ENCODE results near the gene HOXA10. TPM values are rescaled to one million over a fixed set of nuclear protein-coding genes. Genes with fewer than 3 reads are reported as not detected.

Gene HOXA10
- polyA plus RNA-seq, 3 donors from 2014 or later, result 4.2 to 17.3 (median 6.2) TPM

DNA sequence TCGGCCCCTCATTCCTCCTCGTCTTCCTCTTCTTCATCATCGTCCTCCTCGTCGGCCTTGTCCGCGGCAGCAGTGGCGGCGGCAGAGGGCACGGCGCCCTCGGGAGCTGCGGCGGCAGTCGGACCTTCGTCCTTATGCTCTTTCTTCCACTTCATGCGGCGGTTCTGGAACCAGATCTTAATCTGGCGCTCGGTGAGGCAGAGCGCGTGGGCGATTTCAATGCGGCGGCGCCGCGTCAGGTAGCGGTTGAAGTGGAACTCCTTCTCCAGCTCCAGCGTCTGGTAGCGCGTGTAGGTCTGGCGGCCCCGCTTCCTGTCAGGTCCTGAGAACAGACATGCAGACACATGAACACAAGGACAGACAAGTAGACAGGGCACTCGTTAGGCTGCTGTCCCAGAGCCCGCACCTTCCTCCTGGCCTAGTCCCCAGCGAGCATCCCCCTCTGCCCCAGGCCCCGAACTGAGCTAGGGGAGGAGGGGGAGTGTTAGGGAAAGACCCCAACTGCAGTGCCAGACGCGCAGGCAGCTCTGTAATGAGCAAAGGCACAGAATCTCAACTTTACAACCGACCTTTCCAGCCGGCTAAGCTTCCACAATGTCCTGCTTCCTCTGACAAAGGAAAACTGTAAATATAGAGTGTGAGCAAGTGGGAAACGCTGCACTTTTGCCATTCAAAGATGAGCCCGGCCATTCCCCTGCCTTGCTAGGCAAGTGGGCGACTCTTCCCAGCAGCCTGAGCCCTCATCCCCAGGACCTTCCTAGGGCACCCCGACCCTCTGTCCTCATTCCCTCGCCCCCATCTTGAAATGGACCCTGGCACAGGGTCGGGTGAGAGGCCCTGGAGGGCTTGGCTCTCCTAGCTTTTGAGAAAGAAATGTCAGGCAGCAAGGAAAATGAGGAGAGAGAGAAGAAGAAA is 19.0 kb downstream of the HOXA10 start:
- peak in 2 of 3 donors; percentile 23 to 51 for DNase-seq
- H3K4me3 Mint-ChIP-seq, result peak overlapping the region; percentile 55 to 85 (median 76)
- peaks cover 58 to 84% (median 81%) of the 10 kb centered on the region in 3 donors for H3K27me3 Mint-ChIP-seq (ENCODE audit: low read depth in 3 of 3)
- peaks cover 49 to 72% of the 10 kb centered on the region in 2 donors for H3K4me1 Mint-ChIP-seq
- H3K36me3 Mint-ChIP-seq, result no peaks in the 10 kb centered on the region
- H3K9me3 Mint-ChIP-seq, result peaks cover 0 to 3% (median 0%) of the 10 kb centered on the region in 6 donors
- peak overlapping the region; percentile 38 to 77 (median 65) for H3K27ac Mint-ChIP-seq

DNA sequence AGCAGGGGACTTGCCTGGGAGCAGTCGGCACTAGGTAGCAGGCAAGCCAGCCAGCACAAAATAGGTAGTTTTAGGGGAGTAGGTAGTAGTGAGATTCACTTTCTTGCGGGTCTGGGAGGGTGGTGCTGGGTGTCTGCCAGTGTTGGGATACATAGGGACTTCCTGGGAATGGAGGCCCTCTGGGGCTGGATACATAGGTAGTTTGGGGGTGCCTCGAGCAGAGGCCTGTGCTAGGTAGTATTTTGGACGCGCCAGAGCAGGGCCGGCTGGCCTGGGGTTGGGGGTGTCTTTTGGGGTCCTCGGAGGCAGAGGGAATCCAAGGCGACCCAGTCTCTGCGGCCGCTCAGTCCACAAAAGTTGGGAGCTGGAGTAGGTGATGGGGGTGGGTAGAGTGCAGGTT is 19.8 kb downstream of the HOXA10 start:
- Mint-ChIP-seq H3K27ac (peak overlapping the region in 1 of 6 donors; percentile 65), H3K4me3 (peak overlapping the region in 4 of 5 donors; percentile 55 to 76 (median 74)), H3K4me1 (peaks cover 46 to 72% of the 10 kb centered on the region in 2 donors)

GRCh38 chr7:27153526-27153925 is 20.6 kb downstream of the HOXA10 start:
- Mint-ChIP-seq H3K9me3 (peaks cover 0 to 3% (median 0%) of the 10 kb centered on the region in 6 donors), H3K4me3 (peak overlapping the region in 3 of 5 donors; percentile 14 to 35 (median 33)), H3K27me3 (ENCODE audit: low read depth in 3 of 3) (peaks cover 55 to 76% (median 74%) of the 10 kb centered on the region in 3 donors), H3K36me3 (no peaks in the 10 kb centered on the region), H3K27ac (no peak overlapping the region), H3K4me1 (peaks cover 46 to 67% of the 10 kb centered on the region in 2 donors)
- DNase-seq, result no peak

More for the DNA sequence above, 19.8 kb downstream of the HOXA10 start:
- Mint-ChIP-seq H3K36me3 (no peaks in the 10 kb centered on the region), H3K9me3 (peaks cover 0 to 3% (median 0%) of the 10 kb centered on the region in 6 donors), H3K27me3 (ENCODE audit: low read depth in 3 of 3) (peaks cover 58 to 81% (median 76%) of the 10 kb centered on the region in 3 donors)
- no peak for DNase-seq

- Mint-ChIP-seq H3K27me3 (ENCODE audit: low read depth in 3 of 3) (peaks cover 52 to 76% (median 75%) of the 10 kb centered on the region in 3 donors), H3K4me1 (peaks cover 49 to 70% of the 10 kb centered on the region in 2 donors), H3K36me3 (no peaks in the 10 kb centered on the region)
These were observed 21.2 kb downstream of the HOXA10 start for GRCh38 chr7:27152816-27153442.

GRCh38 chr7:27151931-27152815 is 21.9 kb downstream of the HOXA10 start, which contains the start of gene HOXA3:
HOXA3 (minus strand) TSS chr7:27152583; CDS start chr7:27110640, 41,943 bp downstream.
- no peaks in the 10 kb centered on the region for H3K36me3 Mint-ChIP-seq
- H3K4me1 Mint-ChIP-seq, result peaks cover 53 to 77% of the 10 kb centered on the region in 2 donors
- peaks cover 49 to 74% (median 70%) of the 10 kb centered on the region in 3 donors for H3K27me3 Mint-ChIP-seq (ENCODE audit: low read depth in 3 of 3)
- peaks cover 0 to 2% (median 0%) of the 10 kb centered on the region in 6 donors for H3K9me3 Mint-ChIP-seq
- peak within 1 kb of the TSS in 5 of 6 donors; percentile 12 to 77 (median 66) for H3K27ac Mint-ChIP-seq
- DNase-seq, result no peak
- peak within 1 kb of the TSS; percentile 85 to 89 (median 86) for H3K4me3 Mint-ChIP-seq

More at GRCh38 chr7:27152816-27153442, 21.2 kb downstream of the HOXA10 start:
- peak overlapping the region in 4 of 5 donors; percentile 43 to 89 (median 86) for H3K4me3 Mint-ChIP-seq
- peaks cover 0 to 2% (median 0%) of the 10 kb centered on the region in 6 donors for H3K9me3 Mint-ChIP-seq
- H3K27ac Mint-ChIP-seq, result no peak overlapping the region
- no peak for DNase-seq

DNA sequence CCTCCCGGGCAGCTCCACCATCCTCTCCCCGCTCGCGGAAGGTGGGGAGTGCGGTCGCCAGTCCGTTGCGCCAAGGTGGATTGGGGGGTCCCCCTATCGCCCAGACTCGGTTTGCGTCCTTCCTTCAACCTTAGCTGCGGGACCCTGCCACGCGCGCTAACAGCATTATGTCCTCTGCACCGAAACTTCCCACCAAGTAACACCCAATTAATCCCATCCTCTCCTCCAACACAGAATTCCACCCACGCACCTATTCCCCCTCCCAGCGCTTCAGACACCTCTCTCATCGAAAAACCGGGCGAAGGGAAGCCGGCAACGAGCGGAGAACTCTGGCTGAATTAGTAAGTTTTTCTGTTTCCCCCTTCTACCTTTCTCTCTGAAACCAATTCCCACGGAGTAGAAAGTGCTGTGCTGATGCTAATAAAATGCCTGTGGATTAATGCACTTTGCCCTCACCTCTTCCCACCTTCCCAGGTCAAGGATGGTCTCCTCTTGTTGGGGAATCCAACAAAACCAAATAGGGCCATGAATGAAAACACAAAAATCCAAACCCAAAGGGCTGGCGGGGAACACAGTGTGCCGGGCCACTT is 22.7 kb downstream of the HOXA10 start:
- Mint-ChIP-seq H3K4me1 (peaks cover 54 to 79% of the 10 kb centered on the region in 2 donors), H3K27me3 (ENCODE audit: low read depth in 3 of 3) (peaks cover 43 to 73% (median 72%) of the 10 kb centered on the region in 3 donors), H3K9me3 (peaks cover 0 to 2% (median 0%) of the 10 kb centered on the region in 6 donors), H3K36me3 (no peaks in the 10 kb centered on the region), H3K4me3 (peak overlapping the region; percentile 85 to 89 (median 86)), H3K27ac (peak overlapping the region; percentile 12 to 77 (median 58))
- DNase-seq, result no peak

- Mint-ChIP-seq H3K27ac (peak overlapping the region; percentile 41 to 89 (median 64)), H3K4me1 (peaks cover 48 to 75% of the 10 kb centered on the region in 2 donors), H3K27me3 (ENCODE audit: low read depth in 3 of 3) (peaks cover 38 to 70% (median 67%) of the 10 kb centered on the region in 3 donors), H3K36me3 (peaks cover 0 to 3% (median 0%) of the 10 kb centered on the region in 3 donors), H3K4me3 (peak overlapping the region; percentile 85 to 89 (median 86)), H3K9me3 (peaks cover 0 to 2% (median 0%) of the 10 kb centered on the region in 6 donors)
- peak; percentile 67 to 75 (median 72) for DNase-seq
These were observed 23.4 kb downstream of the HOXA10 start for GRCh38 chr7:27150568-27151340.

DNA sequence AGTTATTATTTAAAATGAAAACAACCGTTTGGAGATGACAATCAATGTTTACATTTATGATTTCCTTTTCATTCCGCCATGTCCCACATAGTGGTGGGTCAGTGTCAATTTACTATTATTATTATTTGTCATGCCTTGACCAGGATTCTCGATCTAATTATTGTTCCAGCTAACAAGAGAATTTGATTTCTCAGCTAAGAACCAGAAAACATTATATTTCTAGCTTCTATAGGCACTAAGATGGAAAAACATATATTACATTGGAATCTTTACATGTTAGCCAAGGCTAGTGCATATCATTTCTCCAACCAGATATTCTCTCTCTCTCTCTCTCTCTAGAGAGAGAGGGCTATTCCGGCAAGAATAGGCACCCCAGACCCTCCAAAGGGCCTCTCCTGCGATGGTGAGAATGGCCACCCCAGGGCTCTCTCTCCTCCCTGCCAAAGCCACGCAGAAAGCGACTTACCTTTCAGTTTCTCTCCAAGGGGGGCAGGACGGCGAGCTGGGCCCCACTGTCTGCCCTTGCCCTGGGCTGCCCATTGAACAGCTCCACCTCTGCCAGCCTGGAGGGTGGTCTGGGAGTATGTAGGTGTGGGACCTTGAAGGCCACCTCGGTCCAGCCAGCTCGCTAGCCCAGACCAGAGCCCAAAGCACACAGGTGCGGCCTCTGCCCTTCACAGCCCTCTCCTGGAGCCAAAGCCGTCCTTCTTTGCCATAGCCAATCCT is 24.1 kb downstream of the HOXA10 start:
- Mint-ChIP-seq H3K4me1 (peaks cover 41 to 67% of the 10 kb centered on the region in 2 donors), H3K36me3 (peaks cover 0 to 3% (median 0%) of the 10 kb centered on the region in 3 donors), H3K4me3 (peak overlapping the region; percentile 85 to 89 (median 86)), H3K27ac (peak overlapping the region in 5 of 6 donors; percentile 35 to 89 (median 61)), H3K27me3 (ENCODE audit: low read depth in 3 of 3) (peaks cover 30 to 62% (median 59%) of the 10 kb centered on the region in 3 donors), H3K9me3 (peaks cover 0 to 2% (median 0%) of the 10 kb centered on the region in 6 donors)
- no peak for DNase-seq

DNA sequence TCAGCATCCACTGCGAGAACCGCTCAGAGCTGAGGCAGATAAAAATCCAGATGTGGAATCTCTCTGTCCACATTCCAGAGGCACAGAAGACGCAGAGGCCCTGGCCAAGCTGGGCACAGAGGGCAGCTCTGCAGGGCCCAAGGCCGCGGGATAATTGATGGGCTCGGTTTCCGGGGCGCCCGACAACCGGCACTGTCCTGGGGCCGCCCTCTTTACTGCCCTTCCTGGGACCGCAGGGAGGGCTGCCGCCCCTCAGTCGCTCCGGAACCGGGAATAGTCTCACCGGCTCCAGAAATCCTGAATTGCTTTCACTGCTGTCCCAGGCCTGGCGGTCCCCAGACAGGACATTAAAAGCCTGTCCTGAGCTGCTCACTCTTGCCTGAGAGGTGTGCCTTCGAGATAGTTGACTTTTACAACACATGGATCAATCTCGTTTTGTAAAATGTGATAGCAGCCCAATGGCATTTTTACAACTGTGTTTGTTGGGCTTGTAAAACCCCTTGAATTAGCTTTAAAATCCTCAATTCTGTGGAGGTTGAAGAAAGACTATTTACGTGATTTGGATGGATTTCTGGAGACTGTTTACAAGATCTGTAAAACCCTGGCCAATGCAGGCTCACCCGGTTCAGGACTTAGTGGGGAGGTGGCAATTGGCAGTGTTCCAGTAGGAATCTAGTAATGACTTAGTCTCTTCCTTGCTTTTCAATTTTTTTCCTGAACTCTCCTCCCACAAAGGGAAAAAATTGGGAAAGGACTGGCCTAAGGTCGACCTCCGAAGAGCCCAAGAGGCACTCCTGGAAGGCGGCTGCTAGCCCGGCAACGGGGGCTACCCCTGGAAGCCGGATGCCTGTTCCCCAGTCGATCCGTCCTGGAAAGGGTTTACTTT is 25.1 kb downstream of the HOXA10 start:
- H3K9me3 Mint-ChIP-seq, result no peaks in the 10 kb centered on the region
- peaks cover 35 to 57% of the 10 kb centered on the region in 2 donors for H3K4me1 Mint-ChIP-seq
- no peak for DNase-seq
- H3K27ac Mint-ChIP-seq, result peak overlapping the region in 1 of 6 donors; percentile 55
- peak overlapping the region; percentile 79 to 88 (median 85) for H3K4me3 Mint-ChIP-seq
- H3K36me3 Mint-ChIP-seq, result peaks cover 0 to 3% (median 0%) of the 10 kb centered on the region in 3 donors
- H3K27me3 Mint-ChIP-seq (ENCODE audit: low read depth in 3 of 3), result peaks cover 26 to 53% (median 49%) of the 10 kb centered on the region in 3 donors

- H3K27me3 Mint-ChIP-seq (ENCODE audit: low read depth in 3 of 3), result peaks cover 20 to 48% (median 41%) of the 10 kb centered on the region in 3 donors
- H3K36me3 Mint-ChIP-seq, result peaks cover 0 to 3% (median 0%) of the 10 kb centered on the region in 3 donors
- peak overlapping the region in 2 of 6 donors; percentile 55 to 87 for H3K27ac Mint-ChIP-seq
- no peaks in the 10 kb centered on the region for H3K9me3 Mint-ChIP-seq
- no peak for DNase-seq
- peak overlapping the region; percentile 79 to 88 (median 85) for H3K4me3 Mint-ChIP-seq
- H3K4me1 Mint-ChIP-seq, result peaks cover 33 to 52% of the 10 kb centered on the region in 2 donors
These were observed 25.9 kb downstream of the HOXA10 start for GRCh38 chr7:27148031-27148755.

Measured in immature natural killer cell (primary cell).